Prostate gland (tissue), 2 donors: ENCODE results near the gene ZIK1.

Experiments used
- CTCF ChIP-seq, 4 experiments: fragments of 200-600 bp in 2 of 4; fragments of 450-650 bp in 2 of 4; sonication (generic) in 2 of 4; IDR thresholded peaks; 1 replicate in 3 of 4; 2 replicates in 1 of 4; pipeline ENCODE4 v1.5.1; 2016 to 2019; ENCODE audit warnings: antibody characterized with exemption in 4 of 4, mild to moderate bottlenecking in 2 of 4, moderate library complexity in 2 of 4
- POLR2AphosphoS5 ChIP-seq: sonication (generic); formaldehyde crosslinking; IDR thresholded peaks from one replicate; pipeline ENCODE4 v1.6.1; 2017; ENCODE audit warnings: antibody characterized with exemption

DNA sequence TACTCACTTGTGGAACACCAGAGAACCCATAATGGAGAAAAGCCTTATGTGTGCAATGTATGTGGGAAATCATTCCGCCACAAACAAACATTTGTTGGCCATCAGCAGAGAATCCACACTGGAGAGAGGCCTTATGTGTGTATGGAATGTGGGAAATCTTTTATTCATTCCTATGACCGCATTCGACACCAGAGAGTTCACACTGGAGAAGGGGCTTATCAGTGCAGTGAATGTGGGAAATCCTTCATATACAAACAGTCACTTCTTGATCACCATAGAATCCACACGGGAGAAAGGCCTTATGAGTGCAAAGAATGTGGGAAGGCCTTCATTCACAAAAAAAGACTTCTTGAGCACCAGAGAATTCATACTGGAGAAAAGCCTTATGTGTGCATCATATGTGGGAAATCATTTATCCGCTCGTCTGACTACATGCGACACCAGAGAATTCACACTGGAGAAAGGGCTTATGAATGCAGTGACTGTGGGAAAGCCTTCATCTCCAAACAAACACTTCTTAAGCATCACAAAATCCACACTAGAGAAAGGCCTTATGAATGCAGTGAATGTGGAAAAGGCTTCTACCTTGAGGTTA lies 45.9 kb upstream of the ZIK1 start:
- TF ChIP-seq CTCF (IDR thresholded peaks at IDR 0.05) (no peak), POLR2AphosphoS5 (no peak)
